ENCODE results near the gene HTR1A. TPM values are rescaled to one million over a fixed set of nuclear protein-coding genes. Genes with fewer than 3 reads are reported as not detected.

Gene HTR1A
- total RNA-seq, 2 donors from 2014 or later, result not detected

- ATAC-seq, result no peak
- intact Hi-C loops (cut with DNase I, micrococcal nuclease), result no loop called here
- DNase-seq, result no peak
These were observed 45.5 kb downstream of the HTR1A start for GRCh38 chr5:63916786-63917185.

GRCh38 chr5:63911871-63912270 lies 50.4 kb downstream of the HTR1A start:
- DNase-seq, result no peak
- no peak for ATAC-seq
- intact Hi-C loops (cut with DNase I, micrococcal nuclease), result no loop called here

Other genes starting within 250 kb of the HTR1A start
- 1 to 10 TPM; 2.0 to 3.5 TPM for gene RNF180, start 203.4 kb upstream of the HTR1A start, total RNA-seq